WTC11 (cell line): ENCODE results near the gene RILPL1. TPM values are rescaled to one million over a fixed set of nuclear protein-coding genes. Genes with fewer than 3 reads are reported as not detected.

Experiments
- ATAC-seq: fragments of 200-7000 bp; cut with Tn5 transposase; 2 replicates; pipeline ENCODE4 v1.10.0; 2021; ENCODE audit warnings: mild to moderate bottlenecking, moderate library complexity
- CTCF ChIA-PET: fragments of 300-600 bp; sonication (Branson Sonifier 250); formaldehyde crosslinking; loops from one replicate; lab custom pipeline; 2021; ENCODE audit warnings: antibody characterized with exemption; lab: Charles Lee
- POLR2A ChIA-PET: fragments of 350-600 bp; sonication (Branson Sonifier 250); formaldehyde crosslinking; loops from one replicate; lab custom pipeline; 2021; ENCODE audit warnings: antibody characterized with exemption; lab: Charles Lee
- DNase-seq: peaks from one replicate; pipeline ENCODE4 v3.0.0; 2021; ENCODE audit warnings: low spot score
- H3K27ac Mint-ChIP-seq: 2 replicates; pipeline ENCODE4 v1.8.0; 2021; ENCODE audit warnings: mixed read lengths
- H3K27me3 Mint-ChIP-seq: 2 replicates; pipeline ENCODE4 v1.8.0; 2021; ENCODE audit warnings: low read depth, mild to moderate bottlenecking, moderate library complexity, mixed read lengths
- H3K36me3 Mint-ChIP-seq: 2 replicates; pipeline ENCODE4 v1.8.0; 2021; ENCODE audit warnings: mixed read lengths
- H3K4me1 Mint-ChIP-seq: 2 replicates; pipeline ENCODE4 v1.8.0; 2022; ENCODE audit warnings: mixed read lengths
- H3K4me3 Mint-ChIP-seq: 2 replicates; pipeline ENCODE4 v1.8.0; 2021; ENCODE audit warnings: mild to moderate bottlenecking, moderate library complexity, mixed read lengths
- H3K9me3 Mint-ChIP-seq: 2 replicates; pipeline ENCODE4 v1.8.0; 2021; ENCODE audit warnings: mixed read lengths
- AR ChIP-seq: fragments of 250-450 bp; sonication (Bioruptor Pico); IDR thresholded peaks from 2 replicates; pipeline ENCODE4 v1.9.0; 2021; ENCODE audit warnings: mild to moderate bottlenecking
- ARID4B ChIP-seq: sonication (generic); formaldehyde crosslinking; IDR thresholded peaks from 2 replicates; pipeline ENCODE4 v1.8.0; 2023; ENCODE audit warnings: missing genetic modification reagents, mild to moderate bottlenecking, borderline replicate concordance
- ATF6 ChIP-seq: sonication (generic); formaldehyde crosslinking; IDR thresholded peaks from 2 replicates; pipeline ENCODE4 v1.8.1; 2023; ENCODE audit warnings: mild to moderate bottlenecking, missing genetic modification reagents
- CTCF ChIP-seq: fragments of 200-600 bp; IDR thresholded peaks from 2 replicates; pipeline ENCODE4 v1.8.0; 2022; ENCODE audit warnings: antibody characterized with exemption
- GABPB1 ChIP-seq: sonication (generic); formaldehyde crosslinking; IDR thresholded peaks from 2 replicates; pipeline ENCODE4 v1.8.1; 2023; ENCODE audit warnings: mild to moderate bottlenecking, missing genetic modification reagents
- HMGA2 ChIP-seq: fragments of 250-450 bp; sonication (Bioruptor Pico); IDR thresholded peaks from 2 replicates; pipeline ENCODE4 v1.4.0; 2021; ENCODE audit warnings: mild to moderate bottlenecking, moderate library complexity
- IRF1 ChIP-seq: sonication (generic); formaldehyde crosslinking; IDR thresholded peaks from 2 replicates; pipeline ENCODE4 v1.8.0; 2023; ENCODE audit warnings: missing genetic modification reagents
- MXD4 ChIP-seq: fragments of 250-450 bp; sonication (Bioruptor Pico); IDR thresholded peaks from 2 replicates; pipeline ENCODE4 v1.8.0; 2021; ENCODE audit warnings: mild to moderate bottlenecking, moderate library complexity, borderline replicate concordance
- NFATC4 ChIP-seq: fragments of 250-450 bp; sonication (Bioruptor Pico); IDR thresholded peaks from 2 replicates; pipeline ENCODE4 v1.9.0; 2021; ENCODE audit warnings: mild to moderate bottlenecking
- NFYB ChIP-seq: sonication (generic); formaldehyde crosslinking; conservative IDR thresholded peaks from 2 replicates; pipeline ENCODE4 v1.8.0; 2022; ENCODE audit warnings: low read depth, missing genetic modification reagents
- TCF7 ChIP-seq: sonication (generic); formaldehyde crosslinking; IDR thresholded peaks from 2 replicates; pipeline ENCODE4 v1.8.0; 2022; ENCODE audit warnings: mild to moderate bottlenecking, low read depth, missing genetic modification reagents, moderate library complexity
- TP53 ChIP-seq: sonication (generic); formaldehyde crosslinking; IDR thresholded peaks from 2 replicates; pipeline ENCODE4 v1.8.1; 2023; ENCODE audit warnings: mild to moderate bottlenecking, missing genetic modification reagents
- ZBTB43 ChIP-seq: sonication (generic); formaldehyde crosslinking; IDR thresholded peaks from 2 replicates; pipeline ENCODE4 v1.8.1; 2023; ENCODE audit warnings: mild to moderate bottlenecking, missing genetic modification reagents
- ZNF138 ChIP-seq: sonication (generic); formaldehyde crosslinking; conservative IDR thresholded peaks from 2 replicates; pipeline ENCODE4 v1.8.1; 2022; ENCODE audit warnings: mild to moderate bottlenecking, moderate library complexity, missing genetic modification reagents
- ZNF219 ChIP-seq: sonication (generic); formaldehyde crosslinking; IDR thresholded peaks from 2 replicates; pipeline ENCODE4 v1.8.0; 2023; ENCODE audit warnings: missing genetic modification reagents, mild to moderate bottlenecking, borderline replicate concordance
- ZNF396 ChIP-seq: fragments of 250-450 bp; sonication (Bioruptor Pico); IDR thresholded peaks from 2 replicates; pipeline ENCODE4 v1.8.0; 2021; ENCODE audit warnings: mild to moderate bottlenecking, moderate library complexity, borderline replicate concordance
- ZNF425 ChIP-seq: fragments of 250-450 bp; sonication (Bioruptor Pico); conservative IDR thresholded peaks from 2 replicates; pipeline ENCODE4 v1.9.0; 2021; ENCODE audit warnings: mild to moderate bottlenecking
- ZNF532 ChIP-seq: fragments of 250-450 bp; sonication (Bioruptor Pico); IDR thresholded peaks from 2 replicates; pipeline ENCODE4 v1.9.0; 2021; ENCODE audit warnings: mild to moderate bottlenecking, borderline replicate concordance
- total RNA-seq: library from RNA; stranded (reverse); gene quantifications from 3 replicates; pipeline ENCODE4 v1.2.3, GENCODE V29; 2021

The RILPL1 gene
- total RNA-seq, 1 experiment from 2014 or later: 8.2 TPM

- H3K36me3 Mint-ChIP-seq: no peaks in the 10 kb centered on the region
- CTCF ChIA-PET: interaction anchor here (0.8 to 1.6 kb wide), 2 partner anchors 8 to 9 kb away, joined by 3 to 4 read pairs; no protein-coding TSS in a partner anchor
- TF ChIP-seq IRF1 (no peak), ZNF532 (CRISPR knock-in tag) (no peak), TP53 (CRISPR knock-in tag) (no peak), MXD4 (CRISPR knock-in tag) (no peak), ZNF396 (CRISPR knock-in tag) (no peak), CTCF (no peak), NFATC4 (CRISPR knock-in tag) (no peak), TCF7 (CRISPR knock-in tag) (no peak), ATF6 (CRISPR knock-in tag) (no peak), NFYB (CRISPR knock-in tag) (no peak), AR (no peak), HMGA2 (CRISPR knock-in tag) (no peak), ZBTB43 (no peak), ZNF219 (CRISPR knock-in tag) (no peak), ZNF425 (CRISPR knock-in tag) (no peak), GABPB1 (CRISPR knock-in tag) (no peak), ARID4B (CRISPR knock-in tag) (no peak), ZNF138 (CRISPR knock-in tag) (no peak)
Observed at GRCh38 chr12:123573870-123574269, 40.4 kb upstream of the RILPL1 start.

More at GRCh38 chr12:123573870-123574269, 40.4 kb upstream of the RILPL1 start:
- Mint-ChIP-seq H3K27me3 (peaks cover 10% of the 10 kb centered on the region), H3K4me1 (peaks cover 12% of the 10 kb centered on the region), H3K27ac (no peak overlapping the region), H3K4me3 (no peak overlapping the region), H3K9me3 (peaks cover 12% of the 10 kb centered on the region)
- DNase-seq (no peak), ATAC-seq (no peak)
- POLR2A ChIA-PET: interaction anchor here (0.8 kb wide), 1 partner anchor 33 kb away, joined by 4 read pairs; no protein-coding TSS in a partner anchor
